GM12874 (cell line): ENCODE data around the gene TP53I11.

Experiments used
- CTCF ChIP-seq: IDR thresholded peaks from 2 replicates; pipeline ENCODE4 v1.5.1; 2011; ENCODE audit warnings: low read depth, mild to moderate bottlenecking, control low read depth, low read length, moderate library complexity; ENCODE audit not compliant: insufficient read depth

Gene TP53I11

GRCh38 chr11:44916331-44916730, 34.4 kb downstream of the TP53I11 start:
- no peak for TF ChIP-seq CTCF

- no peak for TF ChIP-seq CTCF
These were observed 35.1 kb downstream of the TP53I11 start for GRCh38 chr11:44915621-44916020.

GRCh38 chr11:44915004-44915403, 35.7 kb downstream of the TP53I11 start:
- no peak for TF ChIP-seq CTCF

- no peak for TF ChIP-seq CTCF
These were observed 36.6 kb downstream of the TP53I11 start for GRCh38 chr11:44914105-44914504.

- TF ChIP-seq CTCF: no peak
These were observed 37.2 kb downstream of the TP53I11 start for GRCh38 chr11:44913502-44913901.

- TF ChIP-seq CTCF: no peak
These were observed 38.3 kb downstream of the TP53I11 start for GRCh38 chr11:44912270-44912987.

- peak; percentile 61 for TF ChIP-seq CTCF
These were observed 39.5 kb downstream of the TP53I11 start for GRCh38 chr11:44911029-44911814.
